ENCODE results near the gene RIOK3. TPM values are rescaled to one million over a fixed set of nuclear protein-coding genes. Genes with fewer than 3 reads are reported as not detected.
A peak's percentile ranks its signal among the peaks of the same experiment; 100 is the strongest.

RIOK3 gene
- total RNA-seq, 1 donor from 2014 or later = 30.0 TPM

DNA sequence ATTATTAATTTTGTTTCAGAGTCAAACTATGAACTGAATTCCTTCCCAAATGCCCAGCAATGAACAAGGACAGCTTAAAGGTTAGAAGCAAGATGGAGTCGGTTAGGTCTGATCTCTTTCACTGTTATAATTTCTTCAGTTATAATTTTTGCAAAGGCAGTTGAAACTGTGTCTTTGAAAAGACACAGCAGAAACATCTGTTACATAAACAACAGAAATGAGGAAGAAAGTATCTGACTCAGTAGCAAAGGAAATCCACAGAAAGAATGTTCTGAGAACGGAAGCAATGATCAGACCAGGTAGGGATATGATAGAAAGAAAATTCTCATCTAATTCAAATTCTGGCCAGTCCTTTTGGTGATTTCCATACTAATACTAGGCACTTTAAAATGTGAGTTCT, 45.0 kb downstream of the RIOK3 start:
- DNase-seq (ENCODE audit: low read depth) = no peak
- H3K4me3 ChIP-seq (ENCODE audit: low read depth, low read length) = no peak overlapping the region
- TF ChIP-seq, protein P1, sequence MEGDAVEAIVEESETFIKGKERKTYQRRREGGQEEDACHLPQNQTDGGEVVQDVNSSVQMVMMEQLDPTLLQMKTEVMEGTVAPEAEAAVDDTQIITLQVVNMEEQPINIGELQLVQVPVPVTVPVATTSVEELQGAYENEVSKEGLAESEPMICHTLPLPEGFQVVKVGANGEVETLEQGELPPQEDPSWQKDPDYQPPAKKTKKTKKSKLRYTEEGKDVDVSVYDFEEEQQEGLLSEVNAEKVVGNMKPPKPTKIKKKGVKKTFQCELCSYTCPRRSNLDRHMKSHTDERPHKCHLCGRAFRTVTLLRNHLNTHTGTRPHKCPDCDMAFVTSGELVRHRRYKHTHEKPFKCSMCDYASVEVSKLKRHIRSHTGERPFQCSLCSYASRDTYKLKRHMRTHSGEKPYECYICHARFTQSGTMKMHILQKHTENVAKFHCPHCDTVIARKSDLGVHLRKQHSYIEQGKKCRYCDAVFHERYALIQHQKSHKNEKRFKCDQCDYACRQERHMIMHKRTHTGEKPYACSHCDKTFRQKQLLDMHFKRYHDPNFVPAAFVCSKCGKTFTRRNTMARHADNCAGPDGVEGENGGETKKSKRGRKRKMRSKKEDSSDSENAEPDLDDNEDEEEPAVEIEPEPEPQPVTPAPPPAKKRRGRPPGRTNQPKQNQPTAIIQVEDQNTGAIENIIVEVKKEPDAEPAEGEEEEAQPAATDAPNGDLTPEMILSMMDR (conservative IDR thresholded peaks at IDR 0.05; ENCODE audit: low read depth, low read length) = no peak

- TF ChIP-seq, protein P1 (conservative IDR thresholded peaks at IDR 0.05; ENCODE audit: low read depth, low read length) = peak; percentile 96
- no peak for DNase-seq (ENCODE audit: low read depth)
These were observed 45.8 kb downstream of the RIOK3 start for GRCh38 chr18:23498877-23499276.

GRCh38 chr18:23499291-23499781, 46.2 kb downstream of the RIOK3 start:
- DNase-seq (ENCODE audit: low read depth) = no peak
- H3K4me3 ChIP-seq (ENCODE audit: low read depth, low read length) = no peak overlapping the region
- TF ChIP-seq, protein P1 (conservative IDR thresholded peaks at IDR 0.05; ENCODE audit: low read depth, low read length) = no peak

More at GRCh38 chr18:23498877-23499276, 45.8 kb downstream of the RIOK3 start:
- no peak overlapping the region for H3K4me3 ChIP-seq (ENCODE audit: low read depth, low read length)

DNA sequence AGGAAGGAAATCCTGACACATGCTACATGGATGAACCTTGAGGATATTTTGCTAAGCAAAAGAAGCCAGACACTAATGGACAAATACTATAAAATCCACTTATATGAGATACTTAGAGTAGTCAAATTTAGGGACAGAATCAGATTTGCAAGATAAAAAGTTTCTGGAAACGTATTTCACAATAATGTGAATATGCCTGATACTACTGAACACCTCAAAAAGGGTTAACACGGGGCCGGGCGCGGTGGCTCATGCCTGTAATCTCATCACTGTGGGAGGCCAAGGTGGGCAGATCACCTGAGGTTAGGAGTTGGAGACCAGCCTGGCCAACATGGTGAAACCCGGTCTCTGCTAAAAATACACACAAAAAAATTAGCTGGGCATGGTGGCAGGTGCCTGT, 48.5 kb downstream of the RIOK3 start:
- H3K4me3 ChIP-seq (ENCODE audit: low read depth, low read length) = no peak overlapping the region
- TF ChIP-seq, protein P1 (conservative IDR thresholded peaks at IDR 0.05; ENCODE audit: low read depth, low read length) = no peak
- DNase-seq (ENCODE audit: low read depth) = no peak

DNA sequence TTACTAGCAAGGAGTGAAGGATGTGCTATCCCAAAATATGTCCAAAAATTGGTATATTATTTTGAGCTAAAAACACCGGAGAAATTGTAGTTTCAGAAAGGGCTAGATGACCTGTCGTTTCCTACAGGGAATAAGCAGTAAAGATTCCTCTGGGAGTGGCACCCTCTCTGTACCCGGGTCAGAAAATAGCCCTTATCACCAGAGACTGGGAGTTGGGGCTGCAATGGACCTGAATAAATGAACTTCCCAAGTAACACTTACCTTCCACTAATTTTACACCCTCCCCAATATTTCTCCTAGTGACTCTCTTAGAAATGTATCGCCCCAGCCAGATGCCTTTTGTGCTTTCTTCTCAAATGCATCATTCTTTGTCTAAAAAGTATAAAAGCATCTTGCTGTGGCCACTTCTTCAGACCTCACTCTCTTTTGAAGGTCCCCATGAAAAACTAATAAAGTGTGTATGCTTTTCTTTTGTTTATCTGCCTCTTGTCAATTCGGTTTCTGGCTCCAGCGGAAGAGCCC, 49.5 kb downstream of the RIOK3 start:
- DNase-seq (ENCODE audit: low read depth) = no peak
- H3K4me3 ChIP-seq (ENCODE audit: low read depth, low read length) = peak overlapping the region; percentile 59
- TF ChIP-seq, protein P1 (conservative IDR thresholded peaks at IDR 0.05; ENCODE audit: low read depth, low read length) = no peak

- TF ChIP-seq, protein P1 (conservative IDR thresholded peaks at IDR 0.05; ENCODE audit: low read depth, low read length) = no peak
- DNase-seq (ENCODE audit: low read depth) = no peak
- H3K4me3 ChIP-seq (ENCODE audit: low read depth, low read length) = peak within 1 kb of the TSS; percentile 93
These were observed 50.2 kb downstream of the RIOK3 start, which contains the start of gene RMC1 for GRCh38 chr18:23503038-23503962. Gene RMC1 (plus strand): TSS chr18:23503511. CDS start chr18:23503619, 108 bp downstream.
